ENCODE measurements around the gene OTOS. TPM values are rescaled to one million over a fixed set of nuclear protein-coding genes. Genes with fewer than 3 reads are reported as not detected.

The OTOS gene
- total RNA-seq, 2 donors from 2014 or later, result not detected

GRCh38 chr2:240174496-240174895 lies 34.0 kb upstream of the OTOS start:
- H3K4me1 Mint-ChIP-seq, result no peaks in the 10 kb centered on the region
- no peak overlapping the region for H3K4me3 Mint-ChIP-seq
- DNase-seq, result no peak
- H3K27ac Mint-ChIP-seq, result no peak overlapping the region
- no peaks in the 10 kb centered on the region for H3K9me3 ChIP-seq (ENCODE audit: control insufficient read depth, low read length, poor library complexity, severe bottlenecking)
- peaks cover 53% of the 10 kb centered on the region for H3K27me3 Mint-ChIP-seq
- peaks cover 4% of the 10 kb centered on the region for H3K36me3 Mint-ChIP-seq (ENCODE audit: low read depth)
- no peak for ATAC-seq

GRCh38 chr2:240172071-240172895 lies 31.8 kb upstream of the OTOS start:
- Mint-ChIP-seq H3K4me1 (no peaks in the 10 kb centered on the region), H3K27ac (no peak overlapping the region)

GRCh38 chr2:240170883-240171282 lies 30.4 kb upstream of the OTOS start:
- H3K27ac Mint-ChIP-seq, result no peak overlapping the region
- no peaks in the 10 kb centered on the region for H3K4me1 Mint-ChIP-seq
- no peak overlapping the region for H3K4me3 Mint-ChIP-seq
- H3K27me3 Mint-ChIP-seq, result peaks cover 32% of the 10 kb centered on the region
- H3K9me3 ChIP-seq (ENCODE audit: control insufficient read depth, low read length, poor library complexity, severe bottlenecking), result no peaks in the 10 kb centered on the region
- peaks cover 2% of the 10 kb centered on the region for H3K36me3 Mint-ChIP-seq (ENCODE audit: low read depth)
- ATAC-seq (no peak), DNase-seq (no peak)

More at GRCh38 chr2:240172071-240172895, 31.8 kb upstream of the OTOS start:
- DNase-seq, result no peak
- Mint-ChIP-seq H3K27me3 (peaks cover 44% of the 10 kb centered on the region), H3K4me3 (no peak overlapping the region), H3K36me3 (ENCODE audit: low read depth) (peaks cover 4% of the 10 kb centered on the region)
- no peaks in the 10 kb centered on the region for H3K9me3 ChIP-seq (ENCODE audit: control insufficient read depth, low read length, poor library complexity, severe bottlenecking)
- ATAC-seq, result no peak

GRCh38 chr2:240170354-240170735 lies 29.9 kb upstream of the OTOS start:
- H3K9me3 ChIP-seq (ENCODE audit: control insufficient read depth, low read length, poor library complexity, severe bottlenecking), result no peaks in the 10 kb centered on the region
- no peak overlapping the region for H3K4me3 Mint-ChIP-seq
- H3K36me3 Mint-ChIP-seq (ENCODE audit: low read depth), result peaks cover 2% of the 10 kb centered on the region
- ATAC-seq (no peak), DNase-seq (no peak)
- peaks cover 33% of the 10 kb centered on the region for H3K27me3 Mint-ChIP-seq
- no peaks in the 10 kb centered on the region for H3K4me1 Mint-ChIP-seq
- H3K27ac Mint-ChIP-seq, result no peak overlapping the region

GRCh38 chr2:240169486-240170353 lies 29.3 kb upstream of the OTOS start:
- no peaks in the 10 kb centered on the region for H3K4me1 Mint-ChIP-seq
- no peaks in the 10 kb centered on the region for H3K9me3 ChIP-seq (ENCODE audit: control insufficient read depth, low read length, poor library complexity, severe bottlenecking)
- peaks cover 33% of the 10 kb centered on the region for H3K27me3 Mint-ChIP-seq
- H3K27ac Mint-ChIP-seq, result no peak overlapping the region
- H3K36me3 Mint-ChIP-seq (ENCODE audit: low read depth), result peaks cover 2% of the 10 kb centered on the region
- DNase-seq (no peak), ATAC-seq (no peak)
- H3K4me3 Mint-ChIP-seq, result no peak overlapping the region

GRCh38 chr2:240168546-240169361 lies 28.3 kb upstream of the OTOS start:
- H3K36me3 Mint-ChIP-seq (ENCODE audit: low read depth), result no peaks in the 10 kb centered on the region

GRCh38 chr2:240168041-240168440 lies 27.6 kb upstream of the OTOS start:
- H3K36me3 Mint-ChIP-seq (ENCODE audit: low read depth), result no peaks in the 10 kb centered on the region
- peaks cover 26% of the 10 kb centered on the region for H3K27me3 Mint-ChIP-seq
- no peaks in the 10 kb centered on the region for H3K4me1 Mint-ChIP-seq
- no peak overlapping the region for H3K4me3 Mint-ChIP-seq
- H3K27ac Mint-ChIP-seq, result no peak overlapping the region
- DNase-seq, result no peak
- no peak for ATAC-seq
- no peaks in the 10 kb centered on the region for H3K9me3 ChIP-seq (ENCODE audit: control insufficient read depth, low read length, poor library complexity, severe bottlenecking)

More at GRCh38 chr2:240168546-240169361, 28.3 kb upstream of the OTOS start:
- peaks cover 26% of the 10 kb centered on the region for H3K27me3 Mint-ChIP-seq
- no peaks in the 10 kb centered on the region for H3K4me1 Mint-ChIP-seq
- no peaks in the 10 kb centered on the region for H3K9me3 ChIP-seq (ENCODE audit: control insufficient read depth, low read length, poor library complexity, severe bottlenecking)
- no peak for ATAC-seq
- DNase-seq, result no peak
- no peak overlapping the region for H3K27ac Mint-ChIP-seq
- no peak overlapping the region for H3K4me3 Mint-ChIP-seq

GRCh38 chr2:240167588-240167880 lies 27.1 kb upstream of the OTOS start:
- H3K36me3 Mint-ChIP-seq (ENCODE audit: low read depth), result no peaks in the 10 kb centered on the region
- no peak for DNase-seq
- no peaks in the 10 kb centered on the region for H3K9me3 ChIP-seq (ENCODE audit: control insufficient read depth, low read length, poor library complexity, severe bottlenecking)
- peaks cover 30% of the 10 kb centered on the region for H3K27me3 Mint-ChIP-seq
- H3K4me1 Mint-ChIP-seq, result no peaks in the 10 kb centered on the region
- H3K27ac Mint-ChIP-seq, result no peak overlapping the region
- no peak for ATAC-seq
- H3K4me3 Mint-ChIP-seq, result no peak overlapping the region

GRCh38 chr2:240166761-240167587 lies 26.5 kb upstream of the OTOS start:
- no peaks in the 10 kb centered on the region for H3K9me3 ChIP-seq (ENCODE audit: control insufficient read depth, low read length, poor library complexity, severe bottlenecking)
- ATAC-seq (no peak), DNase-seq (no peak)
- H3K27me3 Mint-ChIP-seq, result peaks cover 36% of the 10 kb centered on the region
- H3K4me3 Mint-ChIP-seq, result no peak overlapping the region
- no peaks in the 10 kb centered on the region for H3K36me3 Mint-ChIP-seq (ENCODE audit: low read depth)
- no peaks in the 10 kb centered on the region for H3K4me1 Mint-ChIP-seq
- no peak overlapping the region for H3K27ac Mint-ChIP-seq

- no peak for ATAC-seq
- Mint-ChIP-seq H3K27ac (no peak overlapping the region), H3K27me3 (peaks cover 35% of the 10 kb centered on the region), H3K4me3 (no peak overlapping the region), H3K36me3 (ENCODE audit: low read depth) (no peaks in the 10 kb centered on the region), H3K4me1 (no peaks in the 10 kb centered on the region)
- no peak for DNase-seq
- H3K9me3 ChIP-seq (ENCODE audit: control insufficient read depth, low read length, poor library complexity, severe bottlenecking), result no peaks in the 10 kb centered on the region
Measured at GRCh38 chr2:240166191-240166590, 25.7 kb upstream of the OTOS start.

GRCh38 chr2:240165661-240166060 lies 25.2 kb upstream of the OTOS start:
- H3K4me3 Mint-ChIP-seq, result no peak overlapping the region
- no peak overlapping the region for H3K27ac Mint-ChIP-seq
- no peak for DNase-seq
- H3K4me1 Mint-ChIP-seq, result no peaks in the 10 kb centered on the region
- H3K9me3 ChIP-seq (ENCODE audit: control insufficient read depth, low read length, poor library complexity, severe bottlenecking), result no peaks in the 10 kb centered on the region
- peaks cover 35% of the 10 kb centered on the region for H3K27me3 Mint-ChIP-seq
- no peak for ATAC-seq
- H3K36me3 Mint-ChIP-seq (ENCODE audit: low read depth), result no peaks in the 10 kb centered on the region

- Mint-ChIP-seq H3K27ac (no peak overlapping the region), H3K27me3 (peaks cover 42% of the 10 kb centered on the region), H3K4me3 (no peak overlapping the region), H3K4me1 (no peaks in the 10 kb centered on the region), H3K36me3 (ENCODE audit: low read depth) (no peaks in the 10 kb centered on the region)
- ATAC-seq (no peak), DNase-seq (no peak)
- no peaks in the 10 kb centered on the region for H3K9me3 ChIP-seq (ENCODE audit: control insufficient read depth, low read length, poor library complexity, severe bottlenecking)
Measured at GRCh38 chr2:240165034-240165433, 24.6 kb upstream of the OTOS start.
